Left renal pelvis (tissue), 4 donors: Measurements from ENCODE around the gene EFNA3. TPM values are rescaled to one million over a fixed set of nuclear protein-coding genes. Genes with fewer than 3 reads are reported as not detected.

Experiments used
- DNase-seq, 4 donors: peaks; one replicate each; pipeline ENCODE4 v3.0.0-alpha.2; 2013; ENCODE audit warnings: low read depth in 4 of 4, low spot score in 3 of 4
- polyA plus RNA-seq, 4 donors: library from polyadenylated mRNA; unstranded; fragments of 120-200 nt; gene quantifications; one replicate each; pipeline ENCODE4 v1.2.1, GENCODE V29; 2013; ENCODE audit not compliant: insufficient read length in 4 of 4

EFNA3 gene
- polyA plus RNA-seq, 4 donors, result 5.7 to 7.8 (median 6.3) TPM

DNA sequence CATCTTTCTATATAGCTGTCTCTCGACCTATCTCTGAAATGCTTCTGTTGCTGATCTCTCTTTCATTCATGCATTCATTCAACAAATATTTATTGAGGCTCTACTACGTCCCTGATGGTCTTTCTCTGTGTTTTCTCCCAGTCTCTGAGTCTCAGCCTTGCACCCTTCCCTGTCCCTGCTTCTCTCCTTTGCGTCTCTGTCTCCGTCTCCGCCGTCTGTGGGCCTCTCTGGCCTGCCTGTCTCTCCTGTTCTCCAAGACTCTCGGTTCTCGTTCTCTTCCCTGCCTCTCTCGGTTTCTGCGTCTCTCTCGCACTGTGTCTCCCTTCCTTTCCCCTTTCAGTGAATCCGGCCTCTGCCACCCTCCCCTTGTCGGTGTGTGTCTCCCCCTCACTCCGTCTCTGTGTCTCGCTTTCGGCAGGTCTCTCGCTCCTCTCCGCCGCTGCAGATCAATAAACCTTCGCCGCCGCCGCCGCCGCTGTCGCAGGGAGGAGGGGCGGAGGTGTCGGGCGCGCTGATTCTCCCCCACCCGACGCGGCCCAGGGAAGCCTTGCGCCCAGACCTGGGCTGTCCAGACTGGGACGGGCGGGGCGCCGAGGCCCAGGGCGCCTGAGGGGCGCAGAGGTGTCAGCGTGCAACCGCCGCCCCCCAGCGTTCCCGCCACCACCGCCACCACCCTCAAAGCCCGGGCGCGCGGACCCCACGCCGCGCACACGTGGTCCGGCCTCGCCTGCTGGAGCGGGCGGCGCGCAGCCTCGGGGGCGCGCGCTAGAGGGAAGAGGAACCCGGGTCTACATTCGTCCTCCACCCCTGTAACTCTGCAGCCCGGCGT is 3.0 kb downstream of the EFNA3 start:
- DNase-seq, result no peak

GRCh38 chr1:155082301-155083051 is 3.8 kb downstream of the EFNA3 start:
- no peak for DNase-seq

DNA sequence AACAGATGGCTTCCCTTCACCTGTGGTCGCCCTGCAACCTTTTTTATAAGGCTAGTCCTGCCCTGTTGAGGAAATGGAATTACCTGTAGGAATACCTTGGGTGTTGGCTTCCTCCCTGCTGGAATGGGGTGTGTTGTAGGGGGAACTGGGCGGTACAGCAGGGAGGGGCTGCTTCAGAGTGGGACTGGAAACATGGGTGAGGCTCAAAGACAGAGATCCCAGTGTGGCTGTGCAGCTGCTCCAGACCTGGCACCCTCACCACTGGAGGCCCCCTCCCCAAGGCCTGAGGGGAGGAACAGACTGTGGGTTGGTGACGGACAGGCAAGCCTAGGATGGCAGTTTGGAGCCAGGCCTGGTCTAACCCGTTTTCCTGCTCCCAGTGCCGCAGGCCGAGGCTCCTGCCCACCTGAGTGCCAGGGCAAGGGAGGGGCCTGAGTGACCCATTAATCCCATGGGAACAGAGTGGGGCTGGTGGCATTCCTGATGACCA is 4.5 kb downstream of the EFNA3 start:
- no peak for DNase-seq

- no peak for DNase-seq
Observed at GRCh38 chr1:155083865-155084721, 5.5 kb downstream of the EFNA3 start.

DNA sequence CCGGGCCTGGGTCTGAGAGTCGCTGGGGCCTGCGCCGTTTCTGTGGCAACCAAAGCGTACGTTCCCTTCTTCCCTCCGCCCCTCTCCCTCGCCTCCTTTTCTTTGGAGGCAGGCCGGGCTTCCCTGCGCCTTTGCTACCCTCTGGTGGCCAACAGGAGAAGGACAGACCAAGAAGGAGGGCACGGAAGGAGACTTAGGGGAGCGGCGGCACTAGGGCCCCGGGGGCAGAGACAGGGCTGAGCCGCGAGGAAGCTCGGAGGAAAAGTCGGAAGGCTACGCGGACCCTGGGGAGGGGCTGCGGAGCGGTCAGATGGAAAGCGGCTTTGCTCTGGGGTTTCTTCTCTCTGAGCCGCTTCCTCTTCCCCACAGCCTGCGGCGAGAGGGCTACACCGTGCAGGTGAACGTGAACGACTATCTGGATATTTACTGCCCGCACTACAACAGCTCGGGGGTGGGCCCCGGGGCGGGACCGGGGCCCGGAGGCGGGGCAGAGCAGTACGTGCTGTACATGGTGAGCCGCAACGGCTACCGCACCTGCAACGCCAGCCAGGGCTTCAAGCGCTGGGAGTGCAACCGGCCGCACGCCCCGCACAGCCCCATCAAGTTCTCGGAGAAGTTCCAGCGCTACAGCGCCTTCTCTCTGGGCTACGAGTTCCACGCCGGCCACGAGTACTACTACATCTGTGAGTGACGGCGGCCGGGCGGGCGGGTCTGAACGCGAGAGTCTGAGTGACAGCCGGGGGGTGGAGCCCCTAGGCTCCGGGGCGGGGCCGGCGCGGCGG is 6.3 kb downstream of the EFNA3 start:
- peak; percentile 93 to 96 (median 94) for DNase-seq

- no peak for DNase-seq
Observed at GRCh38 chr1:155085504-155086127, 7.0 kb downstream of the EFNA3 start.

GRCh38 chr1:155086128-155086741 is 7.6 kb downstream of the EFNA3 start:
- DNase-seq, result no peak

DNA sequence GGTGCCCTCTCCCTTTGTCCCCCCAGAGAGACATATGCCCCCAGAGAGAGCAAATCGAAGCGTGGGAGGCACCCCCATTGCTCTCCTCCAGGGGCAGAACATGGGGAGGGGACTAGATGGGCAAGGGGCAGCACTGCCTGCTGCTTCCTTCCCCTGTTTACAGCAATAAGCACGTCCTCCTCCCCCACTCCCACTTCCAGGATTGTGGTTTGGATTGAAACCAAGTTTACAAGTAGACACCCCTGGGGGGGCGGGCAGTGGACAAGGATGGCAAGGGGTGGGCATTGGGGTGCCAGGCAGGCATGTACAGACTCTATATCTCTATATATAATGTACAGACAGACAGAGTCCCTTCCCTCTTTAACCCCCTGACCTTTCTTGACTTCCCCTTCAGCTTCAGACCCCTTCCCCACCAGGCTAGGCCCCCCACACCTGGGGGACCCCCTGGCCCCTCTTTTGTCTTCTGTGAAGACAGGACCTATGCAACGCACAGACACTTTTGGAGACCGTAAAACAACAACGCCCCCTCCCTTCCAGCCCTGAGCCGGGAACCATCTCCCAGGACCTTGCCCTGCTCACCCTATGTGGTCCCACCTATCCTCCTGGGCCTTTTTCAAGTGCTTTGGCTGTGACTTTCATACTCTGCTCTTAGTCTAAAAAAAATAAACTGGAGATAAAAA is 8.4 kb downstream of the EFNA3 start:
- no peak for DNase-seq

DNA sequence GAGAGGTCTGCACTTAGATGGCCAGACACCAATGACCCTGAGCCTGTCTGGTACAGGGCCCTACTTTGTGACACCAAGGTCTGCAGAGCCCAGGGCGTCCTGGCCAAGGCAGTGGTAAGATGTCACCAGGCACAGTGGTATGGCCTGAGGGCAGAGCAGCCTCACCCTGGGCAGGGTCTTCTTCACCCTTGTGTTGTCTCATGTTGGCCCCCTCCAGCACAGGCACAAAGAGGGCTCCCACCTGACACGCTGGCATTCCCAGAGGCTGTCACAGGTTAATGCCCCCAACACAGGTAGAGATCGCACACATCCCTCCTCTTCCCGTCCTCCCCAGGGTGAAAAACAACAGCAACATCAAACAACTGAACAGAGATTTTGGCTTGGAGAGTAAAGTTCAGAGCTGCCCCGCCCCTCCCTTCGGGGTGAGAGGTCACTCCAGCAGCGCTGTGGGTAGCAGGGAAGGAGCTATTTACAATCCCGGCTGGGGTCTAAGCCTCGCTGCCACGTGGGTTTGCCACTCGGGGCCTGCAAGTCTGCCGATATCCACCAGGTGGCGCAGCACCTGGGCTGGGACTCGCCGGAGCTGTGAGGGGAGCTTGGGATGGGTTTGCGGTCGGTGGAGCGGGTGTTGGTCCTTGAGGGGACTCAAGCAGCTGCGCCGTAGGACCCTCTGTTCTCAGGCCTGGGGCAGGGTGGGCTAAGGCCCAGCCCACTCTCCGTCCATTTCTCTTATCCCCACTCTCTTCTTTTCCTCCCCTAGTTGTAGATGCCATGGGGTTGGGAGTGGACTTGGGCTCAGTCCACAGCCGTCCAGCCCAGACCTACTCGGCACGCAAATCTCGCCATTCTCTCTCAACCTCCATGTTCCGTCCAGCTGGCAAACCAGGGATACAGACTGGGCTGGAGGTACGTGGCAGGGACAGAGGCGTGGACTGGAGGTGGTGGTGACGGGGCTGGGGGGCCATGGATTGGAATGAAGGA is 12.7 kb downstream of the EFNA3 start:
- DNase-seq, result no peak

DNA sequence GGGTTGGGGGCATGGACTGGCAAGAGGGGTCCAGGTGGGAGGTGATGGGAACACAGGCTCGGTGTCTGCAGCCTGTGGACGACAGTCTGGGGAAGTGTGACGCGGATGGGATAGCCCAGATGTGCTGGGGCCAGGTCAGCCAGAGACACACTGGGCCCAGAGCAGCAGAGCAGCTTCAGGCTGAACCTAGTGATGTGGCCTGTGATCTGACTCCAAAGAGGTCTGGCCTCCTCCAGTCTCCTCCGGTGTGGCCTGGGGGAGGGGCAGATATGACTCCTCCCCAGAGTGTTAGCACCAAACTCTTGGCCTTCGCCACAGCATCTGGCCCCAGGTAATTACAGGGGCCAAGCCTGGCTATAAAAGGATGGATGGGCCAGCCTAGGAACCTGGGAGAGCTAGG is 13.5 kb downstream of the EFNA3 start:
- DNase-seq, result no peak

DNA sequence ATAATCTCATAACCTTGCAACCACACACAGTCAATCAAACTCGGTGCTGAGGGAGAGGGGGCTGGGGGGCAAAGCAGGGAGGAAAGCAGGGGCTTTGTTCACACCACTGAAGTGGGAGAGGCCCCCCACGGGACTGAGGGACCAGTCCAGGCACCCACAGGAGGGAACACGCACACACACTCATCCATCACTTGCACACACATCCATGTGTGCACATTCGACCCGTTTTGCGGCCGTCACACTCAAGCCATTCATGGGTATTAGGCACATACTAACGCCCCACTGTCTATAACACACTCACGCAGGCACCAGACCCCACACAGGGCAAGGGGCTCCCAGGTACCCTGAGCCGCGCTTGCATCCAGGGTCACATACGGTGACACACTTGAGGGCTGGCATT is 14.0 kb downstream of the EFNA3 start:
- DNase-seq, result no peak

DNA sequence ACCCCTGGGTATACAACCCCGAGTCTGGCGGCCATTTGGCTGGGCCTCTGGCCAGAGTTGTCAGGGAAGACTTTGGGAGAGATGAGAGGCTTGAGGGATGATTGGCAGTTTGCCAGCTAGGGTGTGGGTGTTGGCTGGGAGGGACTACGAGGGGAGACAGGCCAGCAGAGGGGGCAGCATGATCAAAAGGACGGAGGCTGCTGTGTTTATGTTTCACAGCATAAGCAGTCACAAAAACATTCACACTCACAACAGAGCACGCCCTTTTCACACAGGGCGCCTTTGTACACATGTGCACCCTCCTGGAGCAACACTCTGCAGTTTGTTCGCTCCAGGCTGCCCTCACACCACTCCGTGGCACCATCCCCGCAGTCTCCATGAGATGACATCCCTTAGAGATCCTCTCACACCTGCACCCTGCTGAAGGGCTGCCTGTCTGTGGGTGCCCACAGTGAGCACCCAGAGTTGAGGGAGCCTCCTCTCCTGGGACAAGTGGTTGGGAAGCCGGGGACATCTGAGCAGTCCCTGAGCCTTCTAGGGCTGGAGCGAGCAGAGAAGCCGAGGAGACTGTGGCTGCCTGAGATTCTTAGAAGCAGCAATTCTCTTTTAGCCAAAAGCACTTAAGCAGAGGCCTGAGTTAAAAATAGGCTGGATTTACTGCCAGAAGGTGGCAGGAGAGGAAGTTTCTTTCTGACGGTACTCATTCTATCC is 15.4 kb downstream of the EFNA3 start:
- no peak for DNase-seq

DNA sequence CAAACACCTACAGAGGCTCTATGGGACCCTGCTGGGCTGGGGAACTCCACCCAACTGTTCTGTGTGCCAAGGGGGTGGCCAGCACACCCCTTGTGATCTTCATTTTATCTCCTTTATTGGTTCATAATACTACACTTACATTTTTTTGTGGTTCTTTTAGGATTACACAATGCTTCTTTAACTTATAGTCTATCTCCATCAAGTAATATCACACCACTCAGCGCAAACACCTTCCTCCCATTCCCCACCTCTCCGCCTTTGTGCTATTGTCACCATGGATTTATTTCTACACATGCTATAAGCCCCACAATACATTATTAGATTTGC is 15.9 kb downstream of the EFNA3 start:
- no peak for DNase-seq

DNA sequence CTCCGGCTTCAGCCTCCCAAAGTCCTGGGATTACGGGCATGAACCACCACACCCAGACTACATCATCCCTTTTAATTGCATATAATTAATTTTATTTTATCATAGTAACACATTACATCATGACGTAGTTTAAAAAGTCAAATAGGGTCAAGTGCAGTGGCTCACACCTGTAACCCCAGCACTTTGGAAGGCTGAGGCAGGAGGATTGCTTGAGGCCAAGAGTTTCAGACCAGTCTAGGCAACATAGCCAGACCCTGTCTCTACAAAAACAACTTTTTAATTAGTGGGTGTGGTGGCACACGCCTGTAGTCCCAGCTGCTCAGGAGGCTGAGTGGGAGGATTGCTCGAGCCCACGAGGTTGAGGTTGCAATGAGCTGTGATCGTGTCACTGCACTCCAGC is 20.7 kb downstream of the EFNA3 start:
- no peak for DNase-seq

- no peak for DNase-seq
Observed at GRCh38 chr1:155103325-155103724, 24.7 kb downstream of the EFNA3 start.

DNA sequence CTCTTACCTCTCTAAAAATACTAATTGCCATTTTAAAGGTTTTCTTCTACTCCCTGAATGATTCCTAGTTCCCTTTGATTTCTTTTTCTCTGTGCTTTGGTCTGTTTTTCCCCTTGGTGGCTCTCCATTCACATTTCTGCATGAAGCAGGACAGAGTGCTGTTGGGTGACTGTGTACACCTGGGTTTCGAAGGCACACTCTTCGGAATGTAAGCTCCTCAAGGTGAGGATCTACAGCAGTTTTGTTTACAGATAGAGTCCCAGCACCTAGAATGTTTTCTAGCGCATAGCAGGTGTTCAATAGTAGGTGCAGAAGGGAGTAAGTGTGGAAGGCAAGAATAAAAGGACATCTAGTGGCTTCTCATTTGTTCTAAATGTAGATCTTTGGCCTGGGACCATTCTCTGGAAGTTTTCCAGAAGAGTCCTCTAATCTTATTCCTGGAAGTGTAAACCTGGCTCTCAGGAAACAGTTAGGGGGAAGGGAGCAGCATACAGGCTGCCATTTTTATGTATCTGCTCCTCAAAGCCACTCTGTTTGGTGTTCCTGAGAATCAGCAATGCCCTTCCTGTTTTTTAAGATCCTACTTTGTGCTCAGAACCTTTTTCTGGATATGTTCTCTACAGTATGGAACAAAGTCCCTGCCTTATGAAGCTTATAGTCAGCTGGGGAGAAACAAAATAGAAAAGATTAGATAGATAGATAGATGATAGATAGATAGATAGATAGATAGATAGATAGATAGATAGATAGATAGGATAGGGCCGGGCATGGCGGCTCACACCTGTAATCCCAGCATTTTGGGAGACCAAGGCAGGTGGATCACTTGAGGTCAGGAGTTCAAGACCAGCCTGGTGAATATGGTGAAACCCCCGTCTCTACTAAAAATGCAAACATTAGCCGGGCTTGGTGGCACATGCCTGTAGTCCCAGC is 26.2 kb downstream of the EFNA3 start:
- no peak for DNase-seq
